Activated CD8-positive, alpha-beta memory T cell treated with anti-CD3 and anti-CD28 coated beads, Interleukin-2, amount 50 U/mL, for 1 hour (primary cell): ENCODE data around the gene VMO1.

Experiments
- DNase-seq: peaks from one replicate; pipeline ENCODE4 v3.0.0-alpha.2; 2020; ENCODE audit errors: extremely low read depth

Gene VMO1

GRCh38 chr17:4800462-4801196 lies 14.5 kb upstream of the VMO1 start:
- no peak for DNase-seq

GRCh38 chr17:4796552-4796920 lies 10.4 kb upstream of the VMO1 start:
- DNase-seq, result no peak

- no peak for DNase-seq
These were observed 9.0 kb upstream of the VMO1 start for GRCh38 chr17:4795168-4795567.

DNA sequence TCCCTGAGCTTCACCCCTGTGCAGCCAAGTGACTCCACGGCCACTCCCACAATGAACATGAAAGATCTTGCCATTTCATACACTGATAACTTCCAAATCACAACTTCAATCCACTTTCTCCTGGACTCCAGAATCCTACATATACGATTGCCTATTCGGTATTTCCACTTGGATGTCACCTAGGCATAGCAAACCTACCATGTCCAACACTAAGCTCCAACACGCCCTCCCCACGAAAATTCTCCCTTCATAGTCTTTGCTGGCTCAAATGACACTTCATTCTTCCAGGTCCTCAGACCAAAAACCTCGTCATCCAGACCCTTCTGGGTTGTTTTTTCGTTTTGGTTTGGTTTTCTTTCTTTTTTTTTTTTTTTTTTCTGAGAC lies 4.5 kb upstream of the VMO1 start:
- DNase-seq, result no peak

GRCh38 chr17:4789951-4790704 lies 4.0 kb upstream of the VMO1 start:
- DNase-seq, result peak; percentile 57

GRCh38 chr17:4789701-4789950 lies 3.5 kb upstream of the VMO1 start:
- DNase-seq, result no peak

GRCh38 chr17:4788807-4789700 lies 2.9 kb upstream of the VMO1 start, which contains the start of gene GLTPD2:
Gene GLTPD2, plus strand, starts transcription at chr17:4788964. Its CDS starts 48 bp downstream, at chr17:4789012.
- DNase-seq, result no peak

GRCh38 chr17:4788159-4788806 lies 2.1 kb upstream of the VMO1 start:
- DNase-seq, result no peak

GRCh38 chr17:4786516-4786915 lies 352 bp upstream of the VMO1 start:
- no peak for DNase-seq

GRCh38 chr17:4785311-4786105 lies 656 bp downstream of the VMO1 start:
- DNase-seq, result no peak

- DNase-seq, result no peak
These were observed 3.5 kb downstream of the VMO1 start for GRCh38 chr17:4782652-4783051.

GRCh38 chr17:4780325-4780955 lies 5.7 kb downstream of the VMO1 start:
- no peak for DNase-seq

DNA sequence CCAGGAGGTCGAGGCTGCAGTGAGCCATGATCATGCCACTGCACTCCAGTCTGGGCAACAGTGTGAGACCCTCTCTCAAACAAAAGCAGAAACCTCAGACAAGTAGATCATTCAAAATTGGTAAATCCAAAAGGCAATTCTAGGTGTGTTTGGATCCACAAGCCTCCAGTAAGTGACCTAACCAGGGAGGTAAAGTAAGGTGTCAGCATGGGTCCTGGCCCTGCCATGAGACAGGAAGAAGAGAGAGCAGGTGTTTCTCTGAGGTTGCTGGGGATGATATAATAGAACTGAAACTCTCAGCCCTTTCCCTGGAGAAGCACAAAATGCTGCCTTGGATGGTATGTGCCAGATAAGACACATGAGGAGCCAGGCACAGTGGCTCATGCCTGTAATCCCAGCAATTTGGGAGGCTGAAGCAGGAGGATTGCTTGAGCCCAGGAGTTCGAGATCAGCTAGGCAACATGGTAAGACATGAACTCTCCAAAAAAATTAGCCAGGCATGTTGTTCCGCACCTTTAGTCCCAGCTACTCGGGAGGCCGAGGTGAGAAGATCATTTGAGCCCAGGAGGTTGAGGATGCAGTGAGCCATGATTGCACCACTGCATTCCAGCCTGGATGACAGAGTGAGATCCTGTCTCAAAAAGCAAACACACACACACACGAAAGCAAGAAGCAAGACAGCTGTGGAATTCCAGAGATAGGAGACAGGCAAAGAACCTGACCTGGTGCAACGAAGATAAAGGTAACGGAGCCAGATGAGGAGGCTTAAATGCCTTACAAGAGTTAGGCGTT lies 8.0 kb downstream of the VMO1 start:
- DNase-seq, result no peak

DNA sequence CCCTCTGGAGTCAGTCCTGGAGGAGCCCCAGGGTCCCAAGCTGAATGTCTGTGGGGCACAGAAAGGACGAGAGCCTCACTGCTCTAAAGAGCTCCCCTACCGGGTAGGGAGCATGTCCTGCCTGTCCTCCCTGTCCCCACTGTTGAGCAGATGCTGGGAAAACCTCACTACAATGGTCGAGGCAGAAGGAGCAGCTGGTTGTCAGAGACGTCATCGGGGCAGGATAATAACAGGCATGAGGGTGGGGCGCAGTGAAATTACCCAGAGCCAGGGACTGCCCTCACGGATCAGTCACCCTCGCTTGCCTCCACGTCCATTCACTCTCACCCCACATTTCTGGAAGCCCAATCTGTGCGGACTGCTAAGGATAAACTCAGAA lies 13.9 kb downstream of the VMO1 start:
- DNase-seq, result no peak

- DNase-seq, result no peak
These were observed 14.5 kb downstream of the VMO1 start, which contains the start of gene TM4SF5 for GRCh38 chr17:4771519-4772234. Gene TM4SF5, plus strand, starts transcription at chr17:4771886. Its CDS starts 37 bp downstream, at chr17:4771923.

- DNase-seq, result no peak
These were observed 16.5 kb downstream of the VMO1 start for GRCh38 chr17:4769628-4770027.

- no peak for DNase-seq
These were observed 17.9 kb downstream of the VMO1 start for GRCh38 chr17:4768298-4768697.

DNA sequence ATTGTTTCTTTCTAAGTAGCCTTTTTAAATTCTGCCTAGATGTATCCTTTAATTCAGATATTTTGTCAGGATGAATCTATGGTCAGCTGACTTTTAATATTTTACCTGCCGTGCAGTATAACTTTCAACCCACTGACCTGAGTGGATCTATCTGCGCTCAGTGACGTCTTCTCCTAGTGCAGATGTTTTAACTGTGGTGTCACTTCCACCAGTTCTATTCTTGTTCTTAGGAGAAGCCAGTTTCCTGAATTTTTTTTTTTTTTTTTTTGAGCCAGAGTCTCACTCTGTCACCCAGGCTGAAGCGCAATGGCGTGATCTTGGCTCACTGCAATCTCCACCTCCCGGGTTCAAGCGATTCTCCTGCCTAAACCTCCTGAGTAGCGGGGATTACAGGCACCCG lies 19.4 kb downstream of the VMO1 start:
- no peak for DNase-seq

- no peak for DNase-seq
These were observed 20.0 kb downstream of the VMO1 start for GRCh38 chr17:4766201-4766600.
